Adrenal gland (tissue), 5 donors: ENCODE data around the gene PLPPR4.

Experiments
- POLR2A ChIP-seq, 2 donors: fragments of 450-650 bp; IDR thresholded peaks; one replicate each; pipeline ENCODE4 v1.6.1; 2017; ENCODE audit warnings: antibody characterized with exemption in 2 of 2, mild to moderate bottlenecking in 2 of 2, moderate library complexity in 1 of 2
- TF ChIP-seq, protein P1 (sequence below), 6 experiments: fragments of 450-650 bp in 4 of 6; fragments of 200-600 bp in 2 of 6; sonication (generic) in 1 of 6; IDR thresholded peaks; 1 replicate in 5 of 6; 2 replicates in 1 of 6; pipeline versions ENCODE4 v1.5.1 to v1.8.0; 2016 to 2021; ENCODE audit warnings: antibody characterized with exemption in 6 of 6, mild to moderate bottlenecking in 2 of 6, moderate library complexity in 1 of 6
- donor health status: DM: no; HTN: no; CAD: no.

GRCh38 chr1:99315305-99315704, 51.0 kb downstream of the PLPPR4 start:
- TF ChIP-seq, protein P1, sequence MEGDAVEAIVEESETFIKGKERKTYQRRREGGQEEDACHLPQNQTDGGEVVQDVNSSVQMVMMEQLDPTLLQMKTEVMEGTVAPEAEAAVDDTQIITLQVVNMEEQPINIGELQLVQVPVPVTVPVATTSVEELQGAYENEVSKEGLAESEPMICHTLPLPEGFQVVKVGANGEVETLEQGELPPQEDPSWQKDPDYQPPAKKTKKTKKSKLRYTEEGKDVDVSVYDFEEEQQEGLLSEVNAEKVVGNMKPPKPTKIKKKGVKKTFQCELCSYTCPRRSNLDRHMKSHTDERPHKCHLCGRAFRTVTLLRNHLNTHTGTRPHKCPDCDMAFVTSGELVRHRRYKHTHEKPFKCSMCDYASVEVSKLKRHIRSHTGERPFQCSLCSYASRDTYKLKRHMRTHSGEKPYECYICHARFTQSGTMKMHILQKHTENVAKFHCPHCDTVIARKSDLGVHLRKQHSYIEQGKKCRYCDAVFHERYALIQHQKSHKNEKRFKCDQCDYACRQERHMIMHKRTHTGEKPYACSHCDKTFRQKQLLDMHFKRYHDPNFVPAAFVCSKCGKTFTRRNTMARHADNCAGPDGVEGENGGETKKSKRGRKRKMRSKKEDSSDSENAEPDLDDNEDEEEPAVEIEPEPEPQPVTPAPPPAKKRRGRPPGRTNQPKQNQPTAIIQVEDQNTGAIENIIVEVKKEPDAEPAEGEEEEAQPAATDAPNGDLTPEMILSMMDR (IDR thresholded peaks at IDR 0.05): no peak
- no peak for TF ChIP-seq POLR2A (IDR thresholded peaks at IDR 0.05)
